B cell (primary cell): ENCODE data around the gene GPX7. TPM values are rescaled to one million over a fixed set of nuclear protein-coding genes. Genes with fewer than 3 reads are reported as not detected.

Experiments used
- ATAC-seq: fragments of 200-7000 bp; cut with Tn5 transposase; one replicate; pipeline ENCODE4 v1.10.0; 2021; ENCODE audit warnings: low read depth, mild to moderate bottlenecking, moderate number of reproducible peaks, moderate library complexity
- CTCF ChIA-PET: fragments of 350-600 bp; sonication (Branson Sonifier 250); formaldehyde crosslinking; loops from one replicate; lab custom pipeline; 2021; ENCODE audit warnings: antibody characterized with exemption, inconsistent platforms; lab: Charles Lee
- POLR2A ChIA-PET: fragments of 350-600 bp; sonication (Branson Sonifier 250); formaldehyde crosslinking; loops from one replicate; lab custom pipeline; 2021; ENCODE audit warnings: antibody characterized with exemption; lab: Charles Lee
- DNase-seq: peaks from one replicate; pipeline ENCODE4 v3.0.0; 2013
- H2AFZ ChIP-seq: 2 replicates; pipeline ENCODE4 v1.6.1; 2012; ENCODE audit warnings: mild to moderate bottlenecking, low read depth, low read length; ENCODE audit not compliant: insufficient read depth, poor library complexity, severe bottlenecking
- H3K27ac ChIP-seq, 2 donors: 1 replicate in 1 of 2; 2 replicates in 1 of 2; pipeline ENCODE4 v1.5.1; 2012 to 2013; ENCODE audit warnings: low read length in 2 of 2, mild to moderate bottlenecking in 2 of 2, moderate library complexity in 1 of 2
- H3K27me3 ChIP-seq, 4 experiments: fragments of 200-600 bp in 1 of 4; sonication (generic) in 1 of 4; replicated peaks in 1 of 4; 1 replicate in 2 of 4; 2 replicates in 2 of 4; pipeline versions ENCODE4 v1.6.1 to v1.7.0; 2013 to 2016; ENCODE audit warnings: low read length in 3 of 4, mild to moderate bottlenecking in 2 of 4, mixed read lengths in 1 of 4, moderate library complexity in 1 of 4; ENCODE audit not compliant: insufficient read depth in 4 of 4, control insufficient read depth in 3 of 4; ENCODE audit errors: control extremely low read depth in 1 of 4
- H3K36me3 ChIP-seq, 2 experiments: replicated peaks in 1 of 2; 1 replicate in 1 of 2; 2 replicates in 1 of 2; pipeline versions ENCODE4 v1.6.1 to v1.7.1; 2013; ENCODE audit warnings: low read length in 1 of 2; ENCODE audit not compliant: insufficient read depth in 2 of 2, control insufficient read depth in 1 of 2; ENCODE audit errors: control extremely low read depth in 1 of 2, extremely low read depth in 1 of 2
- H3K4me1 ChIP-seq, 2 donors: fragments of 200-600 bp in 1 of 2; sonication (generic) in 1 of 2; 1 replicate in 1 of 2; 2 replicates in 1 of 2; pipeline versions ENCODE4 v1.5.1 to v1.6.1; 2013 to 2017; ENCODE audit warnings: low read length in 2 of 2; ENCODE audit not compliant: control insufficient read depth in 2 of 2, insufficient read depth in 2 of 2
- H3K4me2 ChIP-seq: replicated peaks from 2 replicates; pipeline ENCODE3; 2012; ENCODE audit warnings: mild to moderate bottlenecking, low read depth, low read length; ENCODE audit not compliant: poor library complexity, severe bottlenecking
- H3K4me3 ChIP-seq, 5 experiments: fragments of 200-600 bp in 1 of 5; sonication (generic) in 1 of 5; 1 replicate in 3 of 5; 2 replicates in 2 of 5; pipeline versions ENCODE4 v1.5.1 to v1.7.0; 2011 to 2016; ENCODE audit warnings: low read length in 4 of 5, mild to moderate bottlenecking in 4 of 5, low read depth in 2 of 5, control low read depth in 1 of 5, moderate library complexity in 1 of 5; ENCODE audit not compliant: insufficient read depth in 1 of 5; ENCODE audit errors: control extremely low read depth in 1 of 5, extremely low read depth in 1 of 5
- H3K79me2 ChIP-seq: fragments of 200-600 bp; sonication (generic); one replicate; pipeline ENCODE4 v1.6.0; 2016; ENCODE audit warnings: low read length; ENCODE audit not compliant: control insufficient read depth, insufficient read depth
- H3K9ac ChIP-seq: fragments of 200-600 bp; sonication (generic); 2 replicates; pipeline ENCODE4 v1.6.1; 2017; ENCODE audit warnings: mild to moderate bottlenecking, low read length, moderate library complexity
- H3K9me3 ChIP-seq, 3 donors: one replicate each; pipeline versions ENCODE4 v1.6.1 to v1.7.1; 2013; ENCODE audit warnings: low read length in 2 of 3; ENCODE audit not compliant: control insufficient read depth in 2 of 3, insufficient read depth in 1 of 3; ENCODE audit errors: control extremely low read depth in 1 of 3
- H4K20me1 ChIP-seq: 2 replicates; pipeline ENCODE4 v1.6.0; 2012; ENCODE audit warnings: mild to moderate bottlenecking, low read length; ENCODE audit not compliant: insufficient read depth, control insufficient read depth, poor library complexity, severe bottlenecking
- H3K27ac Mint-ChIP-seq: one replicate; pipeline ENCODE4 v1.8.0; 2021; ENCODE audit warnings: mixed read lengths
- H3K27me3 Mint-ChIP-seq: one replicate; pipeline ENCODE4 v1.8.0; 2021; ENCODE audit warnings: mixed read lengths
- H3K4me1 Mint-ChIP-seq: one replicate; pipeline ENCODE4 v1.8.0; 2021; ENCODE audit warnings: mixed read lengths
- H3K4me3 Mint-ChIP-seq: one replicate; pipeline ENCODE4 v1.8.0; 2021; ENCODE audit warnings: mixed read lengths
- H3K9me3 Mint-ChIP-seq: one replicate; pipeline ENCODE4 v1.8.0; 2022; ENCODE audit warnings: mixed read lengths; ENCODE audit not compliant: insufficient read depth
- EZH2 ChIP-seq: IDR thresholded peaks from 2 replicates; pipeline ENCODE4 v1.6.1; 2012; ENCODE audit warnings: borderline replicate concordance, low read depth, mild to moderate bottlenecking, moderate library complexity, low read length; ENCODE audit not compliant: insufficient read depth, poor library complexity, severe bottlenecking
- WGBS: methylation state at CpG from one replicate; pipeline ENCODE4 v1.1.5; 2013; ENCODE audit warnings: missing lambda C conversion rate; ENCODE audit not compliant: insufficient coverage; 5-methylcytosine and 5-hydroxymethylcytosine counted together
- intact Hi-C: fragments of 100-400 bp; cut with micrococcal nuclease; formaldehyde crosslinking; loops from one replicate; pipeline ENCODE4 v1.10.0; 2022
- polyA plus RNA-seq: library from polyadenylated mRNA; depleted of rRNA; stranded (reverse); fragments of >200 nt; gene quantifications from 2 replicates; pipeline ENCODE4 v1.2.3, GENCODE V29; 2012
- total RNA-seq, 2 donors: library from RNA; stranded (reverse); fragments of 120-200 nt in 1 of 2; gene quantifications; 1 replicate in 1 of 2; 2 replicates in 1 of 2; pipeline versions ENCODE4 v1.2.3 to v1.2.4, GENCODE V29; 2013 to 2022
- TF ChIP-seq, protein P1 (sequence below): fragments of 200-600 bp; IDR thresholded peaks from one replicate; pipeline ENCODE4 v1.8.0; 2022; ENCODE audit warnings: antibody characterized with exemption, mild to moderate bottlenecking

The GPX7 gene
- total and polyA plus RNA-seq, 2 donors (not counting 1 experiment from before 2014, with no cell fraction given) = 21.4 to 27.6 TPM

DNA sequence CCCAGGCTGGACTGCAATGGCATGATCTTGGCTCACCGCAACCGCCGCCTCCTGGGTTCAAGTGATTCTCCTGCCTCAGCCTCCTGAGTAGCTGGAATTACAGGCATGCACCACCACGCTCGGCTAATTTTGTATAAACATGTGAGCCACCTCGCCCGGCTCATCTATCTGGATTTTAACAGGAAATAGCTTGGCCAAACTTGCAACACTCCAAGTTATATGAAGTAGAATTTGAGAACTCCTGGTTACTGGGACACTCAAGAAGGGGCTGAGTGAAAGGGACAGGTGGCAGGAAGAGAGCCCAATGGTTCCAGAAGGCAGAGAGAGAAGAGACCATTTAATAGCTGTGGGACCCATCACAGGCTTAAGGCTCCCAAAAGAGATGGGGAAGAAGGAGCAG lies 2.9 kb upstream of the GPX7 start:
- DNase-seq = no peak
- Mint-ChIP-seq H3K4me3 (no peak overlapping the region), H3K4me1 (peaks cover 32% of the 10 kb centered on the region), H3K9me3 (no peaks in the 10 kb centered on the region), H3K27me3 (no peaks in the 10 kb centered on the region), H3K27ac (no peak overlapping the region)
- H3K4me1 ChIP-seq = peaks cover 24 to 28% of the 10 kb centered on the region in 2 donors
- CTCF ChIA-PET = interaction anchor here (0.6 kb wide), 1 partner anchor 29 kb away, joined by 3 read pairs; no protein-coding TSS in a partner anchor
- no peaks in the 10 kb centered on the region for H3K27me3 ChIP-seq
- H2AFZ ChIP-seq = no peak overlapping the region
- no peak overlapping the region for H3K9ac ChIP-seq
- no peak overlapping the region for H3K4me2 ChIP-seq
- no peaks in the 10 kb centered on the region for H4K20me1 ChIP-seq
- H3K27ac ChIP-seq = no peak overlapping the region
- no peak for TF ChIP-seq EZH2
- TF ChIP-seq, protein P1, sequence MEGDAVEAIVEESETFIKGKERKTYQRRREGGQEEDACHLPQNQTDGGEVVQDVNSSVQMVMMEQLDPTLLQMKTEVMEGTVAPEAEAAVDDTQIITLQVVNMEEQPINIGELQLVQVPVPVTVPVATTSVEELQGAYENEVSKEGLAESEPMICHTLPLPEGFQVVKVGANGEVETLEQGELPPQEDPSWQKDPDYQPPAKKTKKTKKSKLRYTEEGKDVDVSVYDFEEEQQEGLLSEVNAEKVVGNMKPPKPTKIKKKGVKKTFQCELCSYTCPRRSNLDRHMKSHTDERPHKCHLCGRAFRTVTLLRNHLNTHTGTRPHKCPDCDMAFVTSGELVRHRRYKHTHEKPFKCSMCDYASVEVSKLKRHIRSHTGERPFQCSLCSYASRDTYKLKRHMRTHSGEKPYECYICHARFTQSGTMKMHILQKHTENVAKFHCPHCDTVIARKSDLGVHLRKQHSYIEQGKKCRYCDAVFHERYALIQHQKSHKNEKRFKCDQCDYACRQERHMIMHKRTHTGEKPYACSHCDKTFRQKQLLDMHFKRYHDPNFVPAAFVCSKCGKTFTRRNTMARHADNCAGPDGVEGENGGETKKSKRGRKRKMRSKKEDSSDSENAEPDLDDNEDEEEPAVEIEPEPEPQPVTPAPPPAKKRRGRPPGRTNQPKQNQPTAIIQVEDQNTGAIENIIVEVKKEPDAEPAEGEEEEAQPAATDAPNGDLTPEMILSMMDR = no peak
- H3K79me2 ChIP-seq = peaks cover 46% of the 10 kb centered on the region
- WGBS = 99% methylated on average over 6 of the region's 7 CpGs
- H3K36me3 ChIP-seq = no peaks in the 10 kb centered on the region
- H3K4me3 ChIP-seq = no peak overlapping the region
- POLR2A ChIA-PET = interaction anchor here (0.6 kb wide), 1 partner anchor 35 kb away, joined by 3 read pairs; no protein-coding TSS in a partner anchor
- H3K9me3 ChIP-seq = no peaks in the 10 kb centered on the region
- no peak for ATAC-seq
- intact Hi-C loops = no loop called here

GRCh38 chr1:52600533-52601179 lies 1.5 kb upstream of the GPX7 start:
- no peak overlapping the region for H3K4me2 ChIP-seq
- H3K9me3 Mint-ChIP-seq = no peaks in the 10 kb centered on the region
- H3K27ac Mint-ChIP-seq = peak overlapping the region; percentile 17
- H3K4me3 Mint-ChIP-seq = peak overlapping the region; percentile 26
- H3K4me1 Mint-ChIP-seq = peaks cover 38% of the 10 kb centered on the region
- ATAC-seq = no peak
- H3K27ac ChIP-seq = no peak overlapping the region
- ChIA-PET POLR2A (interaction anchor here (1.3 to 2.3 kb wide), 2 partner anchors 31 to 47 kb away, joined by 7 to 16 read pairs; partner anchors contain the start of gene TUT4), CTCF (no interaction called here)
- no peak overlapping the region for H3K4me3 ChIP-seq
- 99% methylated on average over 8 of the region's 8 CpGs for WGBS
- H3K27me3 Mint-ChIP-seq = no peaks in the 10 kb centered on the region
- intact Hi-C loops = loop anchor here (5.0 kb wide), 2 partner anchors 67 to 87 kb away; no protein-coding TSS in a partner anchor
- TF ChIP-seq EZH2 = no peak
- TF ChIP-seq, protein P1 = no peak
- H4K20me1 ChIP-seq = no peaks in the 10 kb centered on the region
- no peak for DNase-seq
- H3K9me3 ChIP-seq = no peaks in the 10 kb centered on the region
- H3K9ac ChIP-seq = no peak overlapping the region
- H3K4me1 ChIP-seq = peaks cover 34 to 42% of the 10 kb centered on the region in 2 donors
- no peak overlapping the region for H2AFZ ChIP-seq
- H3K36me3 ChIP-seq = peaks cover 0 to 3% of the 10 kb centered on the region in 2 experiments
- H3K27me3 ChIP-seq = no peaks in the 10 kb centered on the region
- peaks cover 53% of the 10 kb centered on the region for H3K79me2 ChIP-seq
